Lung (tissue), 12 donors: ENCODE data around the gene ZKSCAN1. TPM values are rescaled to one million over a fixed set of nuclear protein-coding genes. Genes with fewer than 3 reads are reported as not detected.
"Not testable (repeated sequence)": the region's sequence is repeated elsewhere in the genome, so short reads cannot be mapped to it uniquely, and the experiment has no call there.

Experiments used
- ATAC-seq: fragments of 200-7000 bp; cut with Tn5 transposase; one replicate; pipeline ENCODE4 v1.9.1; 2020; ENCODE audit warnings: moderate number of reproducible peaks; ENCODE audit not compliant: insufficient read depth, low FRiP score
- DNase-seq, 3 donors: peaks; one replicate each; pipeline ENCODE4 v3.0.0-alpha.2; 2013 to 2017
- H3K27ac ChIP-seq, 2 donors: one replicate each; pipeline ENCODE4 v1.5.1; 2013; ENCODE audit warnings: mild to moderate bottlenecking in 2 of 2, moderate library complexity in 2 of 2, control low read depth in 1 of 2, inconsistent platforms in 1 of 2, low read depth in 1 of 2, low read length in 1 of 2
- H3K27me3 ChIP-seq, 3 donors: one replicate each; pipeline ENCODE4 v1.5.1; 2013; ENCODE audit warnings: low read length in 2 of 3; ENCODE audit not compliant: control insufficient read depth in 3 of 3, insufficient read depth in 3 of 3
- H3K36me3 ChIP-seq, 4 donors: one replicate each; pipeline ENCODE4 v1.5.1; 2013; ENCODE audit warnings: low read length in 4 of 4, mild to moderate bottlenecking in 1 of 4, moderate library complexity in 1 of 4; ENCODE audit not compliant: control insufficient read depth in 4 of 4, insufficient read depth in 4 of 4
- H3K4me1 ChIP-seq, 5 donors: one replicate each; pipeline ENCODE4 v1.5.1; 2013; ENCODE audit warnings: low read length in 5 of 5, mild to moderate bottlenecking in 2 of 5, moderate library complexity in 1 of 5; ENCODE audit not compliant: control insufficient read depth in 5 of 5, insufficient read depth in 5 of 5
- H3K4me3 ChIP-seq: one replicate; pipeline ENCODE4 v1.5.1; 2013; ENCODE audit warnings: mild to moderate bottlenecking, control low read depth, moderate library complexity
- H3K9ac ChIP-seq, 2 donors: one replicate each; pipeline ENCODE4 v1.5.1; 2013; ENCODE audit warnings: low read length in 2 of 2, control low read depth in 1 of 2; ENCODE audit not compliant: insufficient read depth in 1 of 2
- H3K9me3 ChIP-seq, 4 donors: one replicate each; pipeline ENCODE4 v1.5.1; 2013; ENCODE audit warnings: low read length in 3 of 4, mild to moderate bottlenecking in 1 of 4, moderate library complexity in 1 of 4; ENCODE audit not compliant: control insufficient read depth in 4 of 4, insufficient read depth in 3 of 4
- CTCF ChIP-seq: IDR thresholded peaks from 2 replicates; pipeline ENCODE4 v1.5.1; 2012; ENCODE audit warnings: mild to moderate bottlenecking; ENCODE audit errors: control extremely low read depth, extremely low read depth
- WGBS, 2 donors: extraction: QIAGEN DNeasy Blood & Tissue Kit; methylation state at CpG; one replicate each; pipeline ENCODE4 v1.1.7; 2013; 5-methylcytosine and 5-hydroxymethylcytosine counted together
- polyA plus RNA-seq, 2 donors: library from polyadenylated mRNA; stranded (reverse); fragments of 200-250 nt; gene quantifications; one replicate each; pipeline ENCODE4 v1.2.1, GENCODE V29; 2013
- total RNA-seq, 2 donors: library from RNA; depleted of rRNA in 1 of 2; stranded (reverse); fragments of >200 nt in 1 of 2; gene quantifications; one replicate each; pipeline ENCODE4 v1.2.1, GENCODE V29; 2014 to 2021
- donor health status: control.
- donor health status: control.
- donor health status: Bipolar disorder and iron deficiency.
- donor health status: healthy.
- donor health status: DM: yes; HTN: yes; CAD: no.

The ZKSCAN1 gene
- total and polyA plus RNA-seq, 4 donors: 8.2 to 54.0 (median 29.6) TPM

- no peaks in the 10 kb centered on the region for H3K27me3 ChIP-seq
- no peaks in the 10 kb centered on the region for H3K36me3 ChIP-seq
- H3K9ac ChIP-seq: no peak overlapping the region
- WGBS, 2 donors: 63 to 84% methylated on average over 4 of the region's 4 CpGs
- no peak overlapping the region for H3K27ac ChIP-seq
- H3K4me3 ChIP-seq: no peak overlapping the region
- ATAC-seq (no peak), DNase-seq (no peak)
- H3K9me3 ChIP-seq: peaks cover 0 to 3% (median 0%) of the 10 kb centered on the region in 4 donors
- TF ChIP-seq CTCF: no peak
- H3K4me1 ChIP-seq: peaks cover 0 to 2% (median 0%) of the 10 kb centered on the region in 5 donors
Observed at GRCh38 chr7:99971242-99971641, 44.2 kb upstream of the ZKSCAN1 start.

GRCh38 chr7:99973817-99974216 is 41.6 kb upstream of the ZKSCAN1 start:
- not testable (repeated sequence) for H3K9ac ChIP-seq, H3K27ac ChIP-seq, H3K4me3 ChIP-seq, H3K4me1 ChIP-seq, H3K36me3 ChIP-seq, ATAC-seq, H3K27me3 ChIP-seq, DNase-seq, H3K9me3 ChIP-seq
- 84 to 88% methylated on average over 7 of the region's 7 CpGs for WGBS, 2 donors

- Histone ChIP-seq H3K27ac (no peak overlapping the region), H3K4me3 (no peak overlapping the region), H3K27me3 (no peaks in the 10 kb centered on the region)
Observed at GRCh38 chr7:99974681-99975080, 40.7 kb upstream of the ZKSCAN1 start.

GRCh38 chr7:99975782-99976521 is 39.4 kb upstream of the ZKSCAN1 start, which contains the start of gene AZGP1:
TSS of gene AZGP1 (minus strand) at chr7:99976031. CDS start at chr7:99976020, 11 bp downstream.
- H3K4me3 ChIP-seq: no peak within 1 kb of the TSS
- DNase-seq: no peak
- no peaks in the 10 kb centered on the region for H3K36me3 ChIP-seq
- ATAC-seq: no peak
- 68 to 77% methylated on average over 5 of the region's 5 CpGs for WGBS, 2 donors
- no peak for TF ChIP-seq CTCF
- H3K9ac ChIP-seq: no peak within 1 kb of the TSS
- H3K27ac ChIP-seq: peak within 1 kb of the TSS in 1 of 2 donors; percentile 75
- peaks cover 0 to 3% (median 0%) of the 10 kb centered on the region in 4 donors for H3K9me3 ChIP-seq
- no peaks in the 10 kb centered on the region for H3K27me3 ChIP-seq
- peaks cover 0 to 2% (median 0%) of the 10 kb centered on the region in 5 donors for H3K4me1 ChIP-seq

More at GRCh38 chr7:99974681-99975080, 40.7 kb upstream of the ZKSCAN1 start:
- ATAC-seq: no peak
- DNase-seq: no peak
- H3K4me1 ChIP-seq: peaks cover 0 to 2% (median 0%) of the 10 kb centered on the region in 5 donors
- no peak overlapping the region for H3K9ac ChIP-seq
- TF ChIP-seq CTCF: no peak
- 65 to 81% methylated on average over 1 of the region's 1 CpG for WGBS, 2 donors
- H3K9me3 ChIP-seq: peaks cover 0 to 3% (median 0%) of the 10 kb centered on the region in 4 donors
- no peaks in the 10 kb centered on the region for H3K36me3 ChIP-seq
